GM12878 (cell line): ENCODE data around the gene ZNF574.

ENCODE experiments used
- E2F4 ChIP-seq: IDR thresholded peaks from 2 replicates; pipeline ENCODE4 v1.6.1; 2012; ENCODE audit warnings: low read depth, low read length, improper control_type of control experiment
- ESRRA ChIP-seq: IDR thresholded peaks from 2 replicates; pipeline ENCODE4 v1.6.1; 2012; ENCODE audit warnings: mild to moderate bottlenecking, low read length, improper control_type of control experiment
- EZH2 ChIP-seq: IDR thresholded peaks from 2 replicates; pipeline ENCODE4 v1.6.1; 2012; ENCODE audit warnings: low read depth, mild to moderate bottlenecking, control low read depth, inconsistent platforms, low read length, borderline replicate concordance; ENCODE audit not compliant: control insufficient read depth
- MAX ChIP-seq: IDR thresholded peaks from 2 replicates; pipeline ENCODE4 v1.6.1; 2012; ENCODE audit warnings: low read depth, low read length, improper control_type of control experiment
- POLR2A ChIP-seq: IDR thresholded peaks from 2 replicates; pipeline ENCODE4 v1.6.1; 2011; ENCODE audit warnings: low read depth, mild to moderate bottlenecking, low read length
- POLR2AphosphoS5 ChIP-seq: IDR thresholded peaks from 2 replicates; pipeline ENCODE4 v1.6.1; 2011; ENCODE audit warnings: mild to moderate bottlenecking, low read length, inconsistent platforms
- REST ChIP-seq: IDR thresholded peaks from 2 replicates; pipeline ENCODE4 v1.6.1; 2012; ENCODE audit warnings: mild to moderate bottlenecking, low read depth, low read length
- ZNF24 ChIP-seq: fragments of 450-650 bp; IDR thresholded peaks from 2 replicates; pipeline ENCODE4 v1.6.1; 2017; ENCODE audit warnings: antibody characterized with exemption, mild to moderate bottlenecking

GRCh38 chr19:42068361-42068755 lies 7.6 kb upstream of the ZNF574 start:
- TF ChIP-seq EZH2 (no peak), ZNF24 (no peak), MAX (no peak), ESRRA (no peak), REST (no peak), POLR2AphosphoS5 (no peak), POLR2A (no peak), E2F4 (no peak)
